ENCODE measurements around the gene ZNF205. TPM values are rescaled to one million over a fixed set of nuclear protein-coding genes. Genes with fewer than 3 reads are reported as not detected.

The ZNF205 gene
- total and polyA plus RNA-seq, 9 of the 15 experiments (the other 6 are each of a cell fraction or from before 2014, with no cell fraction given), result 2.4 to 11.8 (median 5.1) TPM; not detected in 2

DNA sequence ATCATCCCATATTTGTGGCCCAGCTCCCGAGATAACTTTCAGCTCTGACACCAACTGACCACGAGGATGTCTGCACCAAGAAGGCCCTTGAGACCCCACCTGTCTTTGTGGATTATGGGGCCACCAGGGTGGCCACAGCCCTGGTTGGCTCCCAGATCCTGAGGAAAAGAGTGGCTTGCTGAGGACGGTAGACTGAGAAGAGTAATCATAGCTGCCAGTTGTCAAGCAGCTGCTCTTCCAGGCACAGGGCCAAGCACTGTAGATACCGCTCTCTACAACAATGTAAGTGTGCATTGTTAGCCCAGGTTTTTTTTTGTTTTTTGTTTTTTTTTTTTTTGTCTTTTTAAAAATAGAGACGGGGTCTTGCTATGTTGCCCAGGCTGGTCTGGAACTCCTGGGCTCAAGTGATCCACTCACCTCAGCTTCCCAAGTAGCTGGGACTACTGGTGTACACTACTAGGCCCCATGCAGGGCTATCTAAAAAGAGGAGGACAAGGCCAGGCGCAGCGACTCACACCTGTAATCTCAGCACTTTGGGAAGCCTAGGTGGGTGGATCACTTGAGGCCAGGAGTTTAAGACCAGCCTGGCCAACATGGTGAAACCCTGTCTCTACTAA lies 9.6 kb downstream of the ZNF205 start:
- peaks cover 10 to 27% of the 10 kb centered on the region in 2 experiments for H3K4me1 ChIP-seq (replicated peaks in 1 of 2; ENCODE audit: control insufficient read depth in 2 of 2, insufficient read depth in 2 of 2, low read length in 2 of 2)
- 36% methylated on average over 7 of the region's 7 CpGs for WGBS (ENCODE audit: insufficient coverage, low coverage, missing lambda C conversion rate)
- no peaks in the 10 kb centered on the region for H4K20me1 ChIP-seq (replicated peaks; ENCODE audit: control insufficient read depth, insufficient read depth, low read length)
- BruUV-seq (replicated peaks), result no TSS peak
- ATAC-seq, result no peak
- in situ Hi-C loops (cut with MboI), result no loop called here
- no peaks in the 10 kb centered on the region for H3K79me2 ChIP-seq (ENCODE audit: control insufficient read depth, insufficient read depth, low read length)
- intact Hi-C loops (cut with micrococcal nuclease), result no loop called here
- peaks cover 17% of the 10 kb centered on the region; the same call in 1 of the 3 replicates for H3K36me3 ChIP-seq (ENCODE audit: control insufficient read depth, insufficient read depth, low read length)
- DNase-seq (ENCODE audit: extremely low read depth in 1 of 4, low spot score in 3 of 4), result no peak
- ChIA-PET POLR2A (interaction anchor here (0.6 to 2.0 kb wide), 4 partner anchors 9 to 1344 kb away, joined by 3 to 9 read pairs (median 4); partner anchors contain the start of gene ZNF205), CTCF (ENCODE audit: low intra/inter-chr PET ratio) (interaction anchor here (0.6 kb wide), 1 partner anchor 48 kb away, joined by 4 read pairs; no protein-coding TSS in a partner anchor)
- TF ChIP-seq TFAP4 (CRISPR knock-in tag; IDR thresholded peaks at IDR 0.05; ENCODE audit: borderline replicate concordance) (0 out of 2 replicates have a peak, but pooled peaks have one; percentile 15), YBX1 (IDR thresholded peaks at IDR 0.05) (no peak), ZNF143 (CRISPR knock-in tag; IDR thresholded peaks at IDR 0.05) (no peak), ZNF121 (CRISPR knock-in tag; conservative IDR thresholded peaks at IDR 0.05) (peak; percentile 71), ID3 (CRISPR knock-in tag; IDR thresholded peaks at IDR 0.05) (no peak), ID3 (tag; IDR thresholded peaks at IDR 0.05) (no peak), ZNF212 (CRISPR knock-in tag; IDR thresholded peaks at IDR 0.05) (no peak), NFIC (IDR thresholded peaks at IDR 0.05) (peak; percentile 34; the same call in 1 of the 2 replicates)
- H3K4me3 ChIP-seq, result no peak overlapping the region
- H3K9ac ChIP-seq (ENCODE audit: insufficient read depth in 1 of 2, low read depth in 2 of 2, low read length in 2 of 2), result peak overlapping the region in 1 of 2 experiments; percentile 68; a peak in 1 of 4 replicates
- no peaks in the 10 kb centered on the region for H3K9me3 ChIP-seq (replicated peaks; ENCODE audit: control insufficient read depth, insufficient read depth, low read depth, low read length)
- H3K27ac ChIP-seq (ENCODE audit: extremely low read depth, low read depth, low read length), result no peak overlapping the region
- no peak for FAIRE-seq
- no peaks in the 10 kb centered on the region for H3K27me3 ChIP-seq (ENCODE audit: control insufficient read depth in 2 of 2, insufficient read depth in 2 of 2, low read length in 2 of 2)
- no peak overlapping the region for H2AFZ ChIP-seq (ENCODE audit: low read depth, low read length)
- no peak overlapping the region for H3K4me2 ChIP-seq (ENCODE audit: insufficient read depth, low read length)
- H3K9me1 ChIP-seq (ENCODE audit: control insufficient read depth, insufficient read depth, low read length), result no peaks in the 10 kb centered on the region
